ENCODE data around the gene DRICH1. TPM values are rescaled to one million over a fixed set of nuclear protein-coding genes. Genes with fewer than 3 reads are reported as not detected.

DRICH1 gene
- total and polyA plus RNA-seq, 2 of the 13 experiments (the other 11 are each of a cell fraction or from before 2014, with no cell fraction given): 0.22 to 0.66 TPM

- TF ChIP-seq ZBTB4 (CRISPR knock-in tag; IDR thresholded peaks at IDR 0.05; ENCODE audit: borderline replicate concordance): 0 out of 2 replicates have a peak, but pooled peaks have one; percentile 13
- peak; percentile 21; the same call in 1 of the 2 replicates for TF ChIP-seq ZMYM4 (CRISPR knock-in tag; IDR thresholded peaks at IDR 0.05)
- 0 out of 2 replicates have a peak, but pooled peaks have one; percentile 41 for TF ChIP-seq PHF20 (CRISPR knock-in tag; IDR thresholded peaks at IDR 0.05)
- peak; percentile 86 for TF ChIP-seq MAX (IDR thresholded peaks at IDR 0.05)
- TF ChIP-seq PHF8 (CRISPR knock-in tag; IDR thresholded peaks at IDR 0.05): peak; percentile 24; the same call in 1 of the 2 replicates
- no peak for TF ChIP-seq GTF3A (CRISPR knock-in tag; conservative IDR thresholded peaks at IDR 0.05)
- peak; percentile 47; the same call in 1 of the 2 replicates for TF ChIP-seq MAZ (IDR thresholded peaks at IDR 0.05; ENCODE audit: borderline replicate concordance, low read depth, low read length)
- peak; percentile 91 for TF ChIP-seq MAZ (CRISPR knock-in tag; IDR thresholded peaks at IDR 0.05; ENCODE audit: low read depth)
- peak; percentile 90 for TF ChIP-seq PATZ1 (CRISPR knock-in tag; IDR thresholded peaks at IDR 0.05)
- TF ChIP-seq GATAD1 (CRISPR knock-in tag; IDR thresholded peaks at IDR 0.05): no peak
- TF ChIP-seq ZNF564 (CRISPR knock-in tag; IDR thresholded peaks at IDR 0.05): 0 out of 2 replicates have a peak, but pooled peaks have one; percentile 49
- 0 out of 2 replicates have a peak, but pooled peaks have one; percentile 19 for TF ChIP-seq IKZF5 (CRISPR knock-in tag; IDR thresholded peaks at IDR 0.05)
- TF ChIP-seq TBX3 (IDR thresholded peaks at IDR 0.05; ENCODE audit: borderline replicate concordance): no peak
- TF ChIP-seq RXRA (CRISPR knock-in tag; IDR thresholded peaks at IDR 0.05): 0 out of 2 replicates have a peak, but pooled peaks have one; percentile 17
- peak; percentile 91 for TF ChIP-seq ZSCAN25 (CRISPR knock-in tag; IDR thresholded peaks at IDR 0.05)
- TF ChIP-seq RBAK (CRISPR knock-in tag; IDR thresholded peaks at IDR 0.05): no peak
- TF ChIP-seq ZNF230 (CRISPR knock-in tag; IDR thresholded peaks at IDR 0.05): 0 out of 2 replicates have a peak, but pooled peaks have one; percentile 38
- no peak for TF ChIP-seq KDM4B (CRISPR knock-in tag; IDR thresholded peaks at IDR 0.05)
- peak; percentile 42; the same call in 1 of the 2 replicates for TF ChIP-seq NR2C2 (CRISPR knock-in tag; IDR thresholded peaks at IDR 0.05; ENCODE audit: borderline replicate concordance)
- no peak for TF ChIP-seq SP140L (CRISPR knock-in tag; IDR thresholded peaks at IDR 0.05; ENCODE audit: borderline replicate concordance)
- TF ChIP-seq REL (CRISPR knock-in tag; conservative IDR thresholded peaks at IDR 0.05): 0 out of 2 replicates have a peak, but pooled peaks have one; percentile 35
- TF ChIP-seq LBX2 (CRISPR knock-in tag; IDR thresholded peaks at IDR 0.05; ENCODE audit: borderline replicate concordance): no peak
These were observed 66.0 kb downstream of the DRICH1 start (continued) for GRCh38 chr22:23565915-23566704.
